HepG2 (cell line): Measurements from ENCODE around the gene GP1BA. TPM values are rescaled to one million over a fixed set of nuclear protein-coding genes. Genes with fewer than 3 reads are reported as not detected.

Experiments
- ESRRA ChIP-seq: sonication (generic); formaldehyde crosslinking; IDR thresholded peaks from 2 replicates; pipeline ENCODE4 v1.5.1; 2020; ENCODE audit warnings: mild to moderate bottlenecking, low read depth, missing genetic modification reagents
- IKZF1 ChIP-seq: fragments of 450-650 bp; IDR thresholded peaks from 2 replicates; pipeline ENCODE4 v1.7.1; 2016
- KAT7 ChIP-seq: IDR thresholded peaks from 2 replicates; pipeline ENCODE4 v1.6.1; 2018; ENCODE audit warnings: borderline replicate concordance, missing compliant biosample characterization
- KDM6A ChIP-seq: IDR thresholded peaks from 2 replicates; pipeline ENCODE4 v1.6.1; 2016; ENCODE audit warnings: low read depth
- KLF9 ChIP-seq: IDR thresholded peaks from 2 replicates; pipeline ENCODE4 v1.6.1; 2016; ENCODE audit warnings: low read depth
- MAF1 ChIP-seq: sonication (generic); formaldehyde crosslinking; IDR thresholded peaks from 2 replicates; pipeline ENCODE4 v1.5.0; 2020; ENCODE audit warnings: missing genetic modification reagents, borderline replicate concordance
- MXD1 ChIP-seq: sonication (generic); formaldehyde crosslinking; IDR thresholded peaks from 2 replicates; pipeline ENCODE4 v1.4.0; 2020; ENCODE audit warnings: mild to moderate bottlenecking, missing genetic modification reagents
- MXD3 ChIP-seq: IDR thresholded peaks from 2 replicates; pipeline ENCODE4 v1.6.1; 2016; ENCODE audit warnings: mild to moderate bottlenecking, missing biosample characterization, missing genetic modification reagents
- MXD4 ChIP-seq: IDR thresholded peaks from 2 replicates; pipeline ENCODE4 v1.6.1; 2016; ENCODE audit warnings: mild to moderate bottlenecking, missing biosample characterization, missing genetic modification reagents
- NFYB ChIP-seq: sonication (generic); formaldehyde crosslinking; IDR thresholded peaks from 2 replicates; pipeline ENCODE4 v1.4.0; 2020; ENCODE audit warnings: missing genetic modification reagents
- NFYC ChIP-seq: IDR thresholded peaks from 2 replicates; pipeline ENCODE4 v1.6.1; 2016; ENCODE audit warnings: missing genetic modification reagents, missing compliant biosample characterization
- RBM22 ChIP-seq: fragments of 200-400 bp; formaldehyde crosslinking; optimal IDR thresholded peaks from 2 replicates; pipeline ENCODE3; 2017; ENCODE audit warnings: mild to moderate bottlenecking, low read length, moderate library complexity
- SMAD3 ChIP-seq: sonication (generic); formaldehyde crosslinking; IDR thresholded peaks from 2 replicates; pipeline ENCODE4 v1.4.0; 2020; ENCODE audit warnings: missing genetic modification reagents
- TFAP4 ChIP-seq: sonication (generic); IDR thresholded peaks from 2 replicates; pipeline ENCODE4 v1.6.1; 2016; ENCODE audit warnings: low read depth, borderline replicate concordance
- YEATS4 ChIP-seq: sonication (generic); formaldehyde crosslinking; IDR thresholded peaks from 2 replicates; pipeline ENCODE4 v1.4.0; 2020; ENCODE audit warnings: missing genetic modification reagents, borderline replicate concordance
- ZBTB39 ChIP-seq: sonication (generic); formaldehyde crosslinking; IDR thresholded peaks from 2 replicates; pipeline ENCODE4 v1.5.0; 2020; ENCODE audit warnings: missing genetic modification reagents
- ZNF138 ChIP-seq: sonication (generic); formaldehyde crosslinking; IDR thresholded peaks from 2 replicates; pipeline ENCODE4 v1.5.0; 2020; ENCODE audit warnings: mild to moderate bottlenecking, low read depth, missing genetic modification reagents
- ZNF224 ChIP-seq: sonication (generic); formaldehyde crosslinking; IDR thresholded peaks from 2 replicates; pipeline ENCODE4 v1.5.0; 2020; ENCODE audit warnings: mild to moderate bottlenecking, missing genetic modification reagents
- ZNF468 ChIP-seq: sonication (generic); formaldehyde crosslinking; IDR thresholded peaks from 2 replicates; pipeline ENCODE4 v1.8.0; 2022; ENCODE audit warnings: mild to moderate bottlenecking, moderate library complexity, missing genetic modification reagents
- ZNF878 ChIP-seq: sonication (generic); formaldehyde crosslinking; IDR thresholded peaks from 2 replicates; pipeline ENCODE4 v1.8.1; 2023; ENCODE audit warnings: mild to moderate bottlenecking, missing genetic modification reagents, moderate library complexity
- ZZZ3 ChIP-seq: sonication (generic); formaldehyde crosslinking; IDR thresholded peaks from 2 replicates; pipeline ENCODE4 v1.4.0; 2020; ENCODE audit warnings: missing genetic modification reagents, mild to moderate bottlenecking, borderline replicate concordance
- polyA plus RNA-seq, 8 experiments: library from polyadenylated mRNA; depleted of rRNA in 3 of 8; stranded (reverse) in 7 of 8; unstranded in 1 of 8; fragments of >200 nt; fragmentation: Illumina TruSeq in 4 of 8; extraction: Trizol in 4 of 8; gene quantifications; 2 replicates each; pipeline versions ENCODE4 v1.2.1 to v1.2.3, GENCODE V29; 2011 to 2016; ENCODE audit warnings: low read depth in 4 of 8, missing spikeins in 1 of 8, mixed read lengths in 1 of 8; ENCODE audit not compliant: insufficient read depth in 1 of 8
- total RNA-seq, 5 experiments: library from RNA; depleted of rRNA; stranded (reverse); fragments of >200 nt; fragmentation: Illumina TruSeq; extraction: Trizol; gene quantifications; 2 replicates each; pipeline ENCODE4 v1.2.3, GENCODE V29; 2016; ENCODE audit warnings: low read depth in 1 of 5

GP1BA gene
- total and polyA plus RNA-seq, 2 of the 13 experiments (the other 11 are each of a cell fraction or from before 2014, with no cell fraction given): not detected

- TF ChIP-seq ZBTB39 (CRISPR knock-in tag) (no peak), MXD4 (CRISPR knock-in tag) (no peak), MXD3 (CRISPR knock-in tag) (peak; percentile 51), ZNF138 (no peak), KLF9 (CRISPR knock-in tag) (no peak), YEATS4 (CRISPR knock-in tag) (peak; percentile 81; the same call in 1 of the 2 replicates), NFYC (peak; percentile 6; the same call in 1 of the 2 replicates), MAF1 (CRISPR knock-in tag) (peak; percentile 86; the same call in 1 of the 2 replicates), KDM6A (CRISPR knock-in tag) (no peak), KAT7 (no peak), IKZF1 (no peak), ZNF224 (CRISPR knock-in tag) (no peak; the same call in 1 of the 2 replicates), SMAD3 (CRISPR knock-in tag) (peak; percentile 41; the same call in 1 of the 2 replicates), ZZZ3 (CRISPR knock-in tag) (peak; percentile 60; the same call in 1 of the 2 replicates), ZNF468 (CRISPR knock-in tag) (no peak), RBM22 (peak; percentile 58), ZNF878 (CRISPR knock-in tag) (peak; percentile 67; the same call in 1 of the 2 replicates), ESRRA (CRISPR knock-in tag) (peak; percentile 14; the same call in 1 of the 2 replicates), NFYB (no peak; the same call in 1 of the 2 replicates), TFAP4 (peak; percentile 97), MXD1 (CRISPR knock-in tag) (no peak; the same call in 1 of the 2 replicates)
These were observed 35.7 kb downstream of the GP1BA start, which contains the start of gene SPAG7 (continued) for GRCh38 chr17:4967539-4968485.
